GM12891 (cell line): ENCODE results near the gene CNDP2.

Experiments used
- POLR2A ChIP-seq: IDR thresholded peaks from 2 replicates; pipeline ENCODE4 v1.6.1; 2011; ENCODE audit warnings: low read depth, low read length, control low read depth
- POLR2AphosphoS5 ChIP-seq: IDR thresholded peaks from 2 replicates; pipeline ENCODE4 v1.6.1; 2011; ENCODE audit warnings: low read depth, low read length, control low read depth
- POU2F2 ChIP-seq: IDR thresholded peaks from 2 replicates; pipeline ENCODE4 v1.6.1; 2011; ENCODE audit warnings: low read depth, mild to moderate bottlenecking, control low read depth, low read length, moderate library complexity
- SPI1 ChIP-seq: IDR thresholded peaks from 2 replicates; pipeline ENCODE4 v1.6.1; 2011; ENCODE audit warnings: low read depth, low read length, control low read depth
- TAF1 ChIP-seq: IDR thresholded peaks from 2 replicates; pipeline ENCODE4 v1.6.1; 2011; ENCODE audit warnings: low read depth, low read length, control low read depth

DNA sequence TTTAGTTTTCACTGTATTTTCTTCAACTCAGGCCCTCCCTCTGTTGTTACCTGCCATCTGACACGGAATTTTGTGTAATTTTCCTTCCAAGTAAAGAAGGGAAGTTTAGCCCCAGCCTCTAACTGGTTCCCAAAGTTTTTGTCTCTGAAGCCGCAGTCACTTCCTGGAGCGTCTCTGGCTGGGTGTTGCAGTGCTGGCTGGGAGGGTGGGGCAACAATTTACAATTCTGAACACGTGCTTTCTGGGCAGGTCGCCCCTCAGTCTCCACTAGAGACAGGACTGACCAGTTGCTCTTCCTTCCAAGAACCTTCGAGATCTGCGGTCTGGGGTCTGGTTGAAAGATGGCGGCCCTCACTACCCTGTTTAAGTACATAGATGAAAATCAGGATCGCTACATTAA lies 3.5 kb downstream of the CNDP2 start:
- TF ChIP-seq TAF1 (peak; percentile 32; the same call in 1 of the 2 replicates), POLR2AphosphoS5 (peak; percentile 23; the same call in 1 of the 2 replicates), POLR2A (peak; percentile 52), POU2F2 (no peak), SPI1 (no peak)
